HUES48 (cell line): ENCODE measurements around the gene KCNE1.
A peak's percentile ranks its signal among the peaks of the same experiment; 100 is the strongest.

Source experiments
- H3K27ac ChIP-seq: one replicate; pipeline ENCODE4 v1.7.0; 2013; ENCODE audit warnings: low read depth, low read length, inconsistent platforms
- H3K27me3 ChIP-seq: 2 replicates; pipeline ENCODE4 v1.6.1; 2013; ENCODE audit warnings: mild to moderate bottlenecking, low read length; ENCODE audit not compliant: control insufficient read depth, insufficient read depth
- H3K36me3 ChIP-seq: 2 replicates; pipeline ENCODE4 v1.6.1; 2013; ENCODE audit warnings: low read length; ENCODE audit not compliant: control insufficient read depth, insufficient read depth
- H3K4me1 ChIP-seq: 2 replicates; pipeline ENCODE4 v1.6.1; 2013; ENCODE audit warnings: mild to moderate bottlenecking, low read length; ENCODE audit not compliant: control insufficient read depth, insufficient read depth
- H3K4me3 ChIP-seq: 2 replicates; pipeline ENCODE4 v1.5.1; 2013; ENCODE audit warnings: mild to moderate bottlenecking, low read depth, low read length
- H3K9ac ChIP-seq: 2 replicates; pipeline ENCODE4 v1.6.1; 2013; ENCODE audit warnings: mild to moderate bottlenecking, low read depth, low read length, moderate library complexity
- H3K9me3 ChIP-seq: 2 replicates; pipeline ENCODE4 v1.6.1; 2013; ENCODE audit warnings: low read length; ENCODE audit not compliant: control insufficient read depth, insufficient read depth

The KCNE1 gene

DNA sequence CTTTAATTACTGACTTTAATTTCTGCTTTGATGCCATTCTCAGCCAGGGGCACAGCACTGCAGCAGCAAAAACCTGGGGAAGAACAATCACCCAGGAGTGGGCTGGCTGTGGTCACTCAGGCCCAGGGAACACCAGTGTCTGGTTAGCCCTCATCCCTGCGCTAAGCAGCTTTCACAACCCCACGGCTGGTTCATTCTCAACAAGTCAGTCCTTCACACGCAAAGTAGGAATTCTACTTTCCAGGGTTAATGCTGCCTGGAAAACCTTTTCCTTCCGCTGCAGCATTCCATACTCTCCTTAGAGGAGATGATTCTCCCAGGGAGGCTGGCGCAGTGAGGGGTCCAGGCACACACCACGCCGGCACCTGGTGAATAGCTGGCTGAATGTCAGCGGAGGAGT is 24.3 kb upstream of the KCNE1 start:
- no peak overlapping the region for H3K27ac ChIP-seq
- no peaks in the 10 kb centered on the region for H3K9me3 ChIP-seq
- H3K36me3 ChIP-seq = no peaks in the 10 kb centered on the region
- no peak overlapping the region for H3K4me3 ChIP-seq
- no peaks in the 10 kb centered on the region for H3K27me3 ChIP-seq
- peaks cover 11% of the 10 kb centered on the region for H3K4me1 ChIP-seq
- H3K9ac ChIP-seq = no peak overlapping the region

- H3K36me3 ChIP-seq = no peaks in the 10 kb centered on the region
- no peaks in the 10 kb centered on the region for H3K27me3 ChIP-seq
- H3K4me1 ChIP-seq = peaks cover 11% of the 10 kb centered on the region
- no peak overlapping the region for H3K27ac ChIP-seq
- no peak overlapping the region for H3K4me3 ChIP-seq
- no peaks in the 10 kb centered on the region for H3K9me3 ChIP-seq
- no peak overlapping the region for H3K9ac ChIP-seq
Measured at GRCh38 chr21:34535886-34536285, 23.9 kb upstream of the KCNE1 start.

GRCh38 chr21:34534522-34534921 is 22.5 kb upstream of the KCNE1 start:
- no peak overlapping the region for H3K4me3 ChIP-seq
- no peaks in the 10 kb centered on the region for H3K27me3 ChIP-seq
- H3K9ac ChIP-seq = no peak overlapping the region
- H3K4me1 ChIP-seq = peaks cover 11% of the 10 kb centered on the region
- H3K36me3 ChIP-seq = no peaks in the 10 kb centered on the region
- H3K27ac ChIP-seq = no peak overlapping the region
- H3K9me3 ChIP-seq = no peaks in the 10 kb centered on the region

GRCh38 chr21:34533938-34534337 is 21.9 kb upstream of the KCNE1 start:
- Histone ChIP-seq H3K9me3 (no peaks in the 10 kb centered on the region), H3K4me3 (no peak overlapping the region), H3K36me3 (no peaks in the 10 kb centered on the region), H3K27me3 (no peaks in the 10 kb centered on the region), H3K9ac (no peak overlapping the region), H3K4me1 (peaks cover 11% of the 10 kb centered on the region), H3K27ac (no peak overlapping the region)

GRCh38 chr21:34531399-34531798 is 19.4 kb upstream of the KCNE1 start:
- no peaks in the 10 kb centered on the region for H3K9me3 ChIP-seq
- H3K36me3 ChIP-seq = no peaks in the 10 kb centered on the region
- no peak overlapping the region for H3K27ac ChIP-seq
- no peak overlapping the region for H3K4me3 ChIP-seq
- H3K4me1 ChIP-seq = peaks cover 19% of the 10 kb centered on the region
- no peak overlapping the region for H3K9ac ChIP-seq
- no peaks in the 10 kb centered on the region for H3K27me3 ChIP-seq

- Histone ChIP-seq H3K4me1 (peaks cover 25% of the 10 kb centered on the region), H3K27me3 (no peaks in the 10 kb centered on the region; the same call in 1 of the 2 replicates), H3K9me3 (no peaks in the 10 kb centered on the region), H3K27ac (no peak overlapping the region), H3K9ac (no peak overlapping the region), H3K4me3 (no peak overlapping the region), H3K36me3 (no peaks in the 10 kb centered on the region)
Measured at GRCh38 chr21:34530261-34530660, 18.3 kb upstream of the KCNE1 start.

DNA sequence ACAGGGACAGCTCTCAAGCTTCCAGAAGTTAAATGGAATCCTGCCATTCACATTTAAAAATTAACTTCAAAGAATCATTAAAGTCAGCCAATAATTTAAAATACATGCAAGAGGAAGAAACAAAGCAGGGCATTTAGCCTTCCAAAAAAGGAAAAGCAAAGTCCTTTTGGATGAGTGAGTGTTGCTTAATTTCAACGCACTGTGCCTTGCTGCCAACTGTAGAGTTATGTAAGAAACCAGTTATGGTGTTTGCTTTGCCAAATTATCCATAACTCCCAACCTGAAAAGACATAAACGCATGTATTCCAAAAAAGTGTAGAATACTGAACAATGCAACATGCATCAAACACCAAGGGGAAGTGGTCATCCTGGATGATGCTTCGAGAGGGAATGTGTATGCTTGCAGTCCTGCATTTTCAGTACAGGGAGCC is 16.1 kb upstream of the KCNE1 start:
- peaks cover 39% of the 10 kb centered on the region for H3K4me1 ChIP-seq
- no peak overlapping the region for H3K27ac ChIP-seq
- no peak overlapping the region for H3K9ac ChIP-seq
- H3K36me3 ChIP-seq = no peaks in the 10 kb centered on the region
- H3K9me3 ChIP-seq = no peaks in the 10 kb centered on the region
- peaks cover 6% of the 10 kb centered on the region; the same call in 1 of the 2 replicates for H3K27me3 ChIP-seq
- no peak overlapping the region for H3K4me3 ChIP-seq

DNA sequence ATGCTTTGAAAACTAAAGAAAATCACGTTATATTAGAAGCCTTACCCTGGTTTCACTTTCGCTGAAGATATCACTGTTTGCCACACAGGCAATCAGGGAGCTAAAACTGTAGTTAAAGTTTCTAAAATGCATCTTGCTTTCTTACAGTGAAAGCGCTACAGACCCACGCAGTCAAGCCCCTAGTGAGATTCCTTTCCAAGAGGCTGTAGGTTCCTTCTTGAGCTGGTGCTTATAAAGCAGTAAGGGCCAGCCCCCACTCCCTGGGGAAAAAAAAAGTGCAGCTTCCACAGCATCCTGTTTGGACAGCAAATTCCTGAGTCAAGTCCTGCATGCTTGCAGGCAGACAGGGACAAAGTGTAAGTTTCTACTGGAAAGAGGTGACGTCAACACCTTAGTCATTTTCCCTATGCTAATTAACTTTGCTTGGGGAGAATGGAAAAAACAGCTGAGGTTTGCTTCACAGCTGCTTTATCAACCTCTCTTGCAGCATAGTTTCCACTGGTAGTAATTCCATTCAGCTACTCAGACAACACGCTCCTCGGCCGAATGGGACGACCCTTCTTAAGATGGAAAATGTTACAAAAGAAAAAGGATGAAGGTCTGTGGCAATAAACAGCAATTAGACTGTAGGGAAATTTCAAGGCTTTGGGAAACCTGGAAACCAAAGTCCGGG is 14.7 kb upstream of the KCNE1 start:
- Histone ChIP-seq H3K27ac (peak overlapping the region; percentile 90), H3K36me3 (no peaks in the 10 kb centered on the region), H3K9me3 (no peaks in the 10 kb centered on the region), H3K4me1 (peaks cover 47% of the 10 kb centered on the region), H3K9ac (peak overlapping the region; percentile 52; the same call in 1 of the 2 replicates), H3K27me3 (peaks cover 6% of the 10 kb centered on the region; the same call in 1 of the 2 replicates), H3K4me3 (peak overlapping the region; percentile 38; the same call in 1 of the 2 replicates)

DNA sequence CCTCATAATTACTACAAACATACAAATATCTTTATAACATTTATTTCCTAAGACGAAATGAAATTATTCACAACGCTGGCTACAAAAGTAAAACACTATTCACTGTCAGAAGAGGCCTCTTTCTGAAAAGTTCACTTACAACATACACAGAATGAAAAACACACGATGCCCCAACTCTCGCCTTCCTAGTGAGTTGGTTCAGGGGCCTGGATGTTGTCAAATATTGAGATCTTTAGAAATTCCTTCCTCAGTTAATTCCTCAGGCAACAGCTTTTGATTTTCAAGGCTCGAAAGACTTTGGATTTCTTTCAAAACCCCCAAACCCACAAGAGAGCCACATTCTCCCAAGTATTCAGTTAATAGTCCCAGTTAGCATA is 14.2 kb upstream of the KCNE1 start:
- peak overlapping the region; percentile 90 for H3K27ac ChIP-seq
- H3K4me1 ChIP-seq = peaks cover 47% of the 10 kb centered on the region
- no peaks in the 10 kb centered on the region for H3K36me3 ChIP-seq
- peak overlapping the region; percentile 38; the same call in 1 of the 2 replicates for H3K4me3 ChIP-seq
- H3K9me3 ChIP-seq = no peaks in the 10 kb centered on the region
- H3K9ac ChIP-seq = peak overlapping the region; percentile 52
- H3K27me3 ChIP-seq = peaks cover 6% of the 10 kb centered on the region; the same call in 1 of the 2 replicates

- Histone ChIP-seq H3K27ac (peak overlapping the region; percentile 16), H3K27me3 (peaks cover 6% of the 10 kb centered on the region; the same call in 1 of the 2 replicates), H3K4me3 (peak overlapping the region; percentile 0; the same call in 1 of the 2 replicates), H3K36me3 (no peaks in the 10 kb centered on the region), H3K9me3 (no peaks in the 10 kb centered on the region), H3K9ac (0 out of 2 replicates have a peak overlapping the region, but pooled peaks have one; percentile 2), H3K4me1 (peaks cover 53% of the 10 kb centered on the region)
Measured at GRCh38 chr21:34524646-34525601, 12.9 kb upstream of the KCNE1 start.
